Measurements from ENCODE around the gene GMPR2.
"Not testable (repeated sequence)": the region's sequence is repeated elsewhere in the genome, so short reads cannot be mapped to it uniquely, and the experiment has no call there.

Gene GMPR2

DNA sequence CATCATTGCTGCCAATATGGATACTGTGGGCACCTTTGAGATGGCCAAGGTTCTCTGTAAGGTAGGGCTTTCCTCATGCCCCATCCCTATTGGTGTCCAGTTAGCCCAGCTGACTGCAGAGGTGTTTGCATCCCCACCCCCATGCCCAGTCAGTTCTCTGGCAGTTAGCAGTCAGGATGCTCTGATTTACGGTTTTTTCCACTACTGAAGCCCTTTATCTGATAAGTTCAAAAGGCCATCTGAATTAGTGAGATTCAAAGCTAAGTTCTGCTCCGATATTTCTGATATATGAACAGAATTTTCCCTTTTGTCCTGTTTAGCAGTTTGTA is 773 bp downstream of the GMPR2 start:
- no peak for DNase-seq

DNA sequence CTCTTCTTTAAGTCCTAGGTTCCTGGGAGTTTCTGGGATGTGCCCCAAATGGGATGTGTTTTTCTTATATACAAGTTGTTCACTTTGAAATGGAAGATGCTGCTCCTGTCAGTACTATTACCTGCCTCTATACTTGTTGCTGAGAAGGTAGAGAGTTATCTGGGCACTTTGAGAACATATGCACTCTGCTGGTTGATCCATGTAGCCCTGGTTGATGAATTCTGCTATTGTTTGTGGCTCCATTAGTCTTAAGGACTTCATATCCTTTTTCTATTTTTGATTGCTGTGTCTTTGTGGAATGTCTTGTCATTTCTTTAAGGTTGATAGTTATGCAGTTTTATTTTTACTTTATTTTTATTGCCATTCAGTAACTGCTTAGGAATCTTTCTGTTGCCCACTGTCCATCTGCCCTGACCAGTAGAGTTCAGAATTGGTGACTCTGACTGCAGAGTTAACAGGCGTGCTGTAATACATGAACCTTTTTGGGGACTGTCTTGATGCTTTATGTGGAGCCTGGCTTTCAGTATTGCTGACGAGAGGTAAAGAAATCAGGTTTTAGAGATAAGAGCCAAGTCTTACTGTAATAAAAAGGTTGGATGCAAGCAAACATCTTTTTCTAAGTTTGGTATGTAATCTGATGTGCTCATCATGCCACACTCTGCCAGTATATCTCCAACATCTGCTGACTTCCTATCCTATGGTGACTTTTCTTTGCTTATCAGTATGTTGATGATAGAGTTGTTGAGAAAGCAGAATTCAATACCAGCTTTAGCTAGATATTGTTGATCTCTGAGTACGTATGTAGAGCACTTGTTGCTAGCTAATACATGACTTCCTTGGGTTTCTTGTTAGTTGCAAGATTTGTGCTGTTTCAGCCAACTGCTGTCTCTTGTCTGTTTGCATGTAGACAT is 1.6 kb downstream of the GMPR2 start:
- DNase-seq = no peak

- DNase-seq = no peak
Measured at GRCh38 chr14:24235804-24236688, 3.3 kb downstream of the GMPR2 start.

GRCh38 chr14:24236689-24237462 is 4.1 kb downstream of the GMPR2 start:
- DNase-seq = no peak

- DNase-seq = no peak
Measured at GRCh38 chr14:24237463-24237955, 4.8 kb downstream of the GMPR2 start.

GRCh38 chr14:24238123-24238522 is 5.4 kb downstream of the GMPR2 start:
- DNase-seq = no peak

DNA sequence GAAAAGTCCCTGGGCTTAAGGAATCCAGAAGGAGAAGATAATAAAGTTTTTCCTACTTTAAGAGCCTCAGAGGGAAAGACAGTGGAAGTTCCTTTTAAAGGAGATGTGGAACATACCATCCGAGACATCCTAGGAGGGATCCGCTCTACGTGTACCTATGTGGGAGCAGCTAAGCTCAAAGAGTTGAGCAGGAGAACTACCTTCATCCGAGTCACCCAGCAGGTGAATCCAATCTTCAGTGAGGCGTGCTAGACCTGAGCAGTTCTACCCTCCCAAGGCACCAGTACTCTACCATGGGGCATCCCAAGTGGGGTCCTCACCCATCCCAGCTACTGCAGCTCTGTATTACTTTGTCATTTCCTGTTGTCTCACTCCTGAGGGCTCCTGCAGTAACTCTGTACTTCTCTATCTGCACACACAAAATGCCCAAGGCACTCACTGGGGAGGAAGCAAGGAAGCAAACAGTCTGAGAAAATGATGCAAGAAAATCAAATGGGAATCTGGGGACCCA is 5.9 kb downstream of the GMPR2 start:
- no peak for DNase-seq

GRCh38 chr14:24240110-24240918 is 7.6 kb downstream of the GMPR2 start:
- no peak for DNase-seq

GRCh38 chr14:24241829-24242443 is 9.2 kb downstream of the GMPR2 start:
- no peak for DNase-seq

- DNase-seq = no peak
Measured at GRCh38 chr14:24243336-24243836, 10.7 kb downstream of the GMPR2 start.

DNA sequence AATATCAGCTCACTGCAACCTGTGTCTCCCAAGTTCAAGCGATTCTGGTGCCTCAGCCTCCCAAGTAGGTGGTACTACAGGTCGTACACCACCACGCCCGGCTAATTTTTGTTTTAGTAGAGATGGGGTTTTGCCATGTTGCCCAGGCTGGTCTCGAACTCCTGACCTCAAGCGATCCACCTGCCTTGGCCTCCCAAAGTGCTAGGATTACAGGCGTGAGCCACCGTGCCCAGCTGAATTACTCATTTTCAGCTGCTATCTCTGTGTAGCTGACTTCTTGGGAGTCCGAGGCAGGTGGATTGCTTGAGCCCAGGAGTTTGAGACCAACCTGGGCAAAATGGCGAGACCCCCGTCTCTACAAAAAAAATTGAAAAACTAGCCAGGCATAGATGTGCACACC is 12.6 kb downstream of the GMPR2 start:
- not testable (repeated sequence) for DNase-seq

GRCh38 chr14:24246765-24247212 is 14.1 kb downstream of the GMPR2 start:
- no peak for DNase-seq

GRCh38 chr14:24247422-24247821 is 14.7 kb downstream of the GMPR2 start:
- DNase-seq = no peak

- no peak for DNase-seq
Measured at GRCh38 chr14:24249230-24250021, 16.7 kb downstream of the GMPR2 start.

DNA sequence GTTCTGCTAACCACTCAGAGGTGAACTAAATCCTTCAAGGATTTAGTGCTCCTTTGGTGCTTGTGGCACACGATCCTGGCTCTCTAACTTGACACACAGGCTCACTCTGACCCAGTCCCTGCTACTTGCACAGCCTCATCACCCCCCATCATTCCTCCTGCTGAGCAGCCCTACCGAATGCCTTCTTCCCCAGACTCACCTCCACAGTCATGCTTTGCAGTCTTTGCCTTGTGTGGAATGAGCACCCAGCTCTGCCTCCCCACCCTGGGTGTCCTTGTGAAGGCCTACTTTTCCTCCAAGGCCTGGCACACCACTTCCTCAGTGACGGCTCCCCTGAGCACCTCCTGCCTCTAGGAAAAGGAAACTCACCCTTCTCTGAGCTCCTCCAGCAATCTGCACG is 17.6 kb downstream of the GMPR2 start:
- no peak for DNase-seq

DNA sequence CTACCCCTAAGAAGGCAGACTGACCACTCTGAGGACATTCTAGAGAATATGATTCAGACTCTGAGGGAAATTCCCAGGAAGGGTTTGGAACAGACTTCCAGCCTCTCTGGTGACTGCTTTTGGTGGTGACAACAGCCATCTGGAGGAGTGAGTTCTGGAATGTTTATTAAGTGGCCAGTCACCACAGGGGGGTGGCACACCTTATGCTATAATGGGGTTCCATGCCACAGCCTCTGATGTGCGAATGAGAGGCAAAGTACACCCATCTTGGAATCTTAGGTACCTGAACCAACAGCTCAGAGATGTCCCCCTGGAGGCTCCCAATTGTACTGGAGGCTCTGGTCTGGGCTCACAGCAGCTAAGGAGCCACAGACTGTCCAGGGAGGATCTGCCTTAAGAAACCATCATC is 19.2 kb downstream of the GMPR2 start:
- DNase-seq = no peak

DNA sequence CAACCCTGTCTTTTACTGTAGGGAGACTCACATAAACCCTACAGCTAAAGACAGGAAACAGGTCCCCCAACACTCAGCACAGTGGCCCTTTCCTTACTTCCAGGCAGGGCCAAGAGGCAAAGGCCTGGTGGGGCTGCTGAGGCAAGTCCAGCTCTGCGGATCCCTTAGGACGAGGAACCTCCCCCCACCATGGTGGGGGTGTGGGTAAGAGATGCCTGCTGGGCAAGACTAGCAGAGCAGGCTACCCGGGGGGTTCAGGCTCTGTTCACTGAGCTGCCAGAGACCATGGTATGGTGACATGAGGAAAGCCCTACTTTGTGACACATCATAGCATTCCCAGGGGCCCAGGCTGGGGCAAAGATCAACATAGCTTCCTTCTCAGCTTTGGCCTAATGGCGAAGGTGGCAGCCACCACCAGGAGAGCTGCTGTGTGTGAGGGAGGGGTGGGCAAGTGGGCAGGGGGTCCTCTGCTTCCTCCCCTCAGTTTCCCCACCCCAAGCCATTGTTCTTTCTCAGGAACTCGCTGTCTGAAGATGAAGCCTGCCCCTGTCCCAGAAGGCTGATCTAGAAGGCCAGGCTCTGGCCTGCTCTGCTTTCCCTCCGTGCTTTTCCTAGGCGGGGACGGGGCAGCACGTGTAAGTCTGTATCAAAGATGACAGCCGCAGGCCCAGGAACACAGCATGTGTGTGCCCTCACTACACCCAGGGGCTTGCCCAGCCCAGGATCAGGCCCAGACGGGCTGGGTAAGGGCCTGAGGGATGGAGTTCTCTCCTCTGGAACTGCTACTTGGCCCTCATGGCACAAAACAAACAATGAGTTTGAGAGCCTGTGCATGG is 19.8 kb downstream of the GMPR2 start:
- DNase-seq = no peak

GRCh38 chr14:24253936-24254335 is 21.2 kb downstream of the GMPR2 start:
- no peak for DNase-seq

Data from activated CD8-positive, alpha-beta memory T cell treated with anti-CD3 and anti-CD28 coated beads for 24 hours (primary cell).